HG02610 (cell line): ENCODE data around the gene ITGB6.

Experiments
- ATAC-seq: cut with Tn5 transposase; IDR thresholded peaks from one replicate; pipeline ENCODE4 v1.9.1; 2021; ENCODE audit warnings: mild to moderate bottlenecking, moderate library complexity; ENCODE audit not compliant: unreplicated experiment

Gene ITGB6

GRCh38 chr2:160096409-160096808 lies 103.7 kb downstream of the ITGB6 start:
- no peak for ATAC-seq

GRCh38 chr2:160092445-160092844 lies 107.6 kb downstream of the ITGB6 start:
- no peak for ATAC-seq

- no peak for ATAC-seq
These were observed 108.7 kb downstream of the ITGB6 start for GRCh38 chr2:160091381-160091780.

DNA sequence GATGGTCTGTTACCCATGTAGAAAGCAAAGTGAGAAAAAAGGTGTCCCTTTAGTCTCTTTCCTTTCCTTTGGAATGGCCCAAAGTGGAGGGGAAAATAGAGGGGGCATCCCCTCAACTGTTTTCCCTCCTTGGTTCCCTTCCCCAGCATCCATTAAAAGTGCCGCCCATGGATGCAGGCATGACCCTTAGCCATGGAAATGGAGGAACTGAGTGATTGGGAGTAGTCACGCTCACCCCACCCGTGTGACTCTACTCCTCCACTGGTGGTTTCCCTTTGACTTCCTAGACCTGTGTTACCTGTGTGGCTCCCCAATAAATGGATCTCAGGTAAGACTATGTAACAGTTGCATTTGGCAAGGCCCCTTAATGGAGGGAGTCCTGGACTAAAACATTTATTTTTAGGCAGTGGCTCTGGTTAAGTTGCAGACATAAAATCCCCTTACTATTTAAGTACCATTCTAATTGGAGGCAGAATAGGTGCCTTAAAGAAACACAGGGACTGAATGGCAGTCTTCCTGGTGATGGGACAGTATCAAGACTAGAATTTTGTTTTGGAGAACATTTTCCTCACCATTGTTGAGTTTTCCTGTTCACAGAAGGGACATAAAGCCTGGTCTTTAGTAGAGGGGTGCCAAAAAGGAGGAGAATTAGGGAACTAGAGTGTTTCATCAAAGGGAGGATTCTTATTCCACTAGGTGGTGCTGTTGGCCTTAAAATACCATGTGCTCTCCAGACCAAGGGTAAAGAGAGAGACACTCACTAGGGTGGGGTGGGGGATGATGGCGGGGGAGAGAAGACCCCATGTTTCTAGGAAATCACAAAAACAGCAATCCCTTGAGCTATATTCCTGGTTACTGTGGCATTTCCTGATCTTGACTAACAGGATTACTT lies 112.0 kb downstream of the ITGB6 start:
- ATAC-seq = no peak

DNA sequence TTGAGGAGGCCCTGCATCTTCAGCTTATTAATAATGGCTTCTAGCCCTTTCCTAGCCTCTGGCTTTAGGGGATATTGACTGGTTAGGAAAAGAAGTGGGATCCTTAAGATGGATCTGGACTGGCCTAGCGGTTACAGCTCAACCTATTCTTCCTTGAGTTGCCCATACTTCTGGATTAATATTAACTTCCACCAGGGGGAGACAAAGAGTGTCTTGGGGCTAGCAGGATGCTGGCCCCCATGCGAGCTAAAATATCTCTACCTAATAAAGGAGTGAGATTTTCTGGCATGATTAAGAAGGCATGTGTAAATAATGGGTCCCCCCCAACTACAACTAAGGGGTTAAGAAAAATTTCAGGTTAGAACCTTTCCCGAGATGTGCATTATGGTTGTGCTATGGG lies 114.4 kb downstream of the ITGB6 start:
- no peak for ATAC-seq

GRCh38 chr2:160077912-160078810 lies 121.9 kb downstream of the ITGB6 start:
- no peak for ATAC-seq

DNA sequence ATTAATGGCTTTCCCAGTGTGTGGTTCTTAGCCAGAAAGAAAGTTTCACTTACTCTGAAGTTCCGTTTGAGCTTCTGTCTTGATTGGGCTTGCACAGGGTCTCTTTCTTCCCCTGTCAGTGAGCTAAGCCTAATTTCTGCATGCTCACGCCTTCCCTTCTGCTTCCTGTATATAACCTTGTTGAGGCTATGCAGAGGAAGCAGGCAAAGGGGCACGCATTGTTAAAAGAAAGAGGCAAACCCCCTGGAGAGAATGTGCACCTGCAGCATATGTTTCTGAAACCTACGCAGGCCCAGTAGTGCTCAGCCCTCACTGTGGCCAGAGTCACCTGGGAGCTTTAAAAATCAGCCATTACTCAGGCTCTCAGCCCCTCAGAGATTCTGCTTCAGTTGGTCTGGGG lies 123.2 kb downstream of the ITGB6 start:
- ATAC-seq = no peak

DNA sequence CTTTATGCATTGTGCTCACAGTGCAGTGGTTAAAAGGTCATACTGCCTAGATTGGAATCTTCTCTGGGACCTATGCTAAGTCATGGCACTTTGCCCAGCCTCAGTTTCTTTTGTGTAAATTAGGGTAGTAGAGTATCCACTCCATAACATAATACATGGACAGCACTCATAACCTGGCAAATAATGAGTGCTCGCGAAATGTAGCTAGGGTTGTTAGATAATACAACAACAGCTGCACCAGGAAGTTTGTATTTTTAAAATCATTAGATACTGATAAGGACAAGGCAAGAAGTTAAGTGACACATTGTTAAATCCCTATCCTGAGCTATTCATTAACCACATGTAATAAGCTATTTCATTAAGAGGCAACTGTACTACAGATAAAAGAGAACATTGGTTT lies 123.8 kb downstream of the ITGB6 start:
- ATAC-seq = no peak

DNA sequence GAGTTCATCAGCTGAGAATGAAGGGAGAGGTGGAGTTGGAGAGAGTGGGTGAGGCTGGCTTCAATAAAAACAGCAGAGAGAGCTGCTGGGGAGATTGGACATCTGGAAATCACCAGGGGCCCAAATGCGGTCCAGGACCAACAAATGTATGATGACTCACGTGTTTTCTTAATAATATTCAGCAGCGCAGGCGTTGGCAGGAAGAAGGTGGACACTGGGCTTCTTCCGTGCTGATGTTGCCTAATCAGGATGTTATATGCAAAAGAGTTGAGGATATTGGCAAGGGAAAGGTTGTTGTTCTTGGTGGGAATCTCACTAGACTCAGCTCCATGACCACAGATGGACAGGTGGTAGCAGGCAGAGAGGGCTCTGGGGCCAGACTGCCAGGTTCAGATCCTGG lies 124.9 kb downstream of the ITGB6 start:
- no peak for ATAC-seq

DNA sequence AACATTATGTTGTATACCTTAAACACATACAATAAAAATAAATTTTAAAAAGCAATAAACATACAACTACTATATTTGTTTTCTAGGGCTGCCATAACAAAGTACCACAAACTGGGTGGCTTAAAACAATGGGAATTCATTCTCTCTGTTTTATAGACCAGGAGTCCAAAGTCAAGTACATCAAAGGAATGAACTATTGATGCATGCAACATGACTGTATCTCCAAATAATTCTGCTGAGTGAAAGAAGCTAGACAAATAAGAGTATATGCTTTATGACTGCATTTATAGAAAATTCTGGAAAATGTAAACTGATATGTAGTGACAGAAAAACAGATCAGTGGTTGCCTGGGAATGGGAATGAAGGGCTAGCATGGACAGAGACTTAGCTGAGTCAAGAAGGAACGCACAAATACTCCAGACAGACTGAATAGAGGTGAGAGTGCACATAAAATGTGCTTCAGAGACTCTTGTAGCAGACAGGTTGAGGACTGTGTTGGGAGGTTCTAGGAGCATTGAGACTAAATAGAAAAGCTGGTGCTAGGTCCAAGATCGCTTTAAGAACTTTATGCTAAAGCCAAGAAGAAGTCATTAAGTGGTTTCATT lies 126.7 kb downstream of the ITGB6 start:
- ATAC-seq = no peak

GRCh38 chr2:160068906-160069305 lies 131.2 kb downstream of the ITGB6 start:
- ATAC-seq = no peak

DNA sequence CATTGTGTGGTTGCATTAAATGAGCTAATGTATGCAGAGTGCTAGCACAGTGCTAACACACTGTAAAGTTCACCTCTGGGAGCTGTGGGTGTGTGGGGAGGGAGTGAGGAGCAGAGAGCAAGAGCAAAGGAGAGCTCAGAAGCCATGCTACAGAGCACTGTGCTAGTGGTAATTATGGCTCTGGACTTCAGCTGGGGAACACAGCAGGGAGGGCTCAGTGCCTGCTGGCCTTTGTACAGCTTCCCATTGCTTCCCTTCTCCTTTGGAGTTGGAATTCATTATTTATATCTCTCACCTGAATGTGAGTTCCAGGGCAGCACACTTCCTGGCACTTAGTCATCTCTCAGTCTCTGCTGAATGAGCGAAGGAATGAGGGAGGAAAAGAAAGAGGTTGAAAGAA lies 135.2 kb downstream of the ITGB6 start:
- no peak for ATAC-seq

DNA sequence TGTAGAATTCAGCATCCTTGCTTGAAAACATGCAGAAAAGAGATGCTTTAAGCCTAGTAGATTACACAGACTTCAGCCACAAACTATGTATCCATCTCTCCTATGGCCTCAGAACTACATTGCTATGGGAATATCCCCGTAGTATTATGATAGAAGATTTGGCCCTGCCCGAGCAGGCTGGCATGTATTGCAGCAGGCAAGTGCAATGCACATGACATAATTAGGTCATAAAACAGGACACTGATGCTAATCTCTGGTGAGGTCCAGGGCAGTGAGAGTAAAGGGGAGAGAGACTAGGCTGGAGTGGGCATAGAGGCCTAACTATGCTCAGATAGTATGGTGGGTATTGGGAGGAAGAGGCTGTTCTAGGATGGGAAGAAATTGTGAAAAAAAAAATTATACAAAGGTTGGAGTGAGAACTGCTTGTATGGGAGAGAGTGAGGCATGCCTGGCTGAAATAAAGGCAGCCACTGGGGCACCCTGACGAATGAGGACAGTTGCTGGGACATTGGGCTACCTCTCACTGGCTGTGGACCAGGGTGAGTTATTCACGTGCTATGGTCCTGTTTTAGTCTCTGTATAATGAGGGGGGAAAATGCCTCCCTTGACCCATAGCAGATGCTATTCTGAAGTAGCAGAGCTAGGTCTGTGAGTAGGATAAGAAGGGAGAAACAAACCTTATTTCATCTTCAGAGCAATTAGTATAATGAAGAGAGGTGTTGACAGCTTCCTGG lies 136.0 kb downstream of the ITGB6 start:
- no peak for ATAC-seq

- ATAC-seq = no peak
These were observed 136.8 kb downstream of the ITGB6 start for GRCh38 chr2:160063271-160063670.

GRCh38 chr2:160062292-160063005 lies 137.6 kb downstream of the ITGB6 start, which contains the start of gene PLA2R1:
Gene PLA2R1 (minus strand): TSS chr2:160062615. CDS start chr2:160062403, 212 bp downstream.
- ATAC-seq = no peak

GRCh38 chr2:160061944-160062291 lies 138.2 kb downstream of the ITGB6 start:
- no peak for ATAC-seq

GRCh38 chr2:160061533-160061932 lies 138.5 kb downstream of the ITGB6 start:
- ATAC-seq = no peak

GRCh38 chr2:160060297-160060696 lies 139.8 kb downstream of the ITGB6 start:
- ATAC-seq = no peak

DNA sequence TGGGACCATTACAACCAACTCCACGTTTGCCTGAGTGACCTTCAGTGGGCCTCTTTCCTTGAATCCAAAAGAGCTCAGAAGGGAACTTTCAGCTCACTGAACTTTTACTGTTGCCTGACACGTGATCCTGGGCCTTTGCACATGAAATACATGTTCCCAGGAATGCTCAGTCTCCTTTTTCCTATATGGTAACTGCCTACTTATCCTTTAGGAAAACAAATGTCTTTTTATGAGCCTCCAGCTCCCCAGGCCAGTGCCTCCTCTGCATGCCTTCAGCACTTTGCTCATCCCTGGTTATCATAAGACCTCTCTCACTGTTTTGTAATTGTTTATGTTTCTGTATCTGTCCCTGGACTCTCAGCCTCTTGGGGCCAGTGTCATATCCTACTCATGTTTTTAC lies 142.7 kb downstream of the ITGB6 start:
- no peak for ATAC-seq

GRCh38 chr2:160055726-160056108 lies 144.4 kb downstream of the ITGB6 start:
- no peak for ATAC-seq
